Measurements from ENCODE around the gene PRKAG2.
"Not testable (repeated sequence)": the region's sequence is repeated elsewhere in the genome, so short reads cannot be mapped to it uniquely, and the experiment has no call there.

The PRKAG2 gene

GRCh38 chr7:151835636-151836035 is 41.3 kb downstream of the PRKAG2 start:
- no peak for DNase-seq (ENCODE audit: low spot score)

- DNase-seq (ENCODE audit: low spot score), result no peak
These were observed 42.5 kb downstream of the PRKAG2 start for GRCh38 chr7:151834271-151835035.

- no peak for DNase-seq (ENCODE audit: low spot score)
These were observed 43.2 kb downstream of the PRKAG2 start for GRCh38 chr7:151833691-151834090.

GRCh38 chr7:151833213-151833651 is 43.7 kb downstream of the PRKAG2 start:
- DNase-seq (ENCODE audit: low spot score), result no peak

GRCh38 chr7:151832656-151833055 is 44.3 kb downstream of the PRKAG2 start:
- DNase-seq (ENCODE audit: low spot score), result no peak

GRCh38 chr7:151832138-151832537 is 44.8 kb downstream of the PRKAG2 start:
- DNase-seq (ENCODE audit: low spot score), result no peak

- DNase-seq (ENCODE audit: low spot score), result no peak
These were observed 45.3 kb downstream of the PRKAG2 start for GRCh38 chr7:151831606-151832005.

- no peak for DNase-seq (ENCODE audit: low spot score)
These were observed 46.6 kb downstream of the PRKAG2 start for GRCh38 chr7:151830121-151830830.

GRCh38 chr7:151829707-151830106 is 47.2 kb downstream of the PRKAG2 start:
- DNase-seq (ENCODE audit: low spot score), result no peak

- DNase-seq (ENCODE audit: low spot score), result no peak
These were observed 49.3 kb downstream of the PRKAG2 start for GRCh38 chr7:151827620-151828019.

GRCh38 chr7:151826316-151826715 is 50.6 kb downstream of the PRKAG2 start:
- DNase-seq (ENCODE audit: low spot score), result not testable (repeated sequence)

GRCh38 chr7:151825721-151826120 is 51.2 kb downstream of the PRKAG2 start:
- DNase-seq (ENCODE audit: low spot score), result no peak

- no peak for DNase-seq (ENCODE audit: low spot score)
These were observed 52.5 kb downstream of the PRKAG2 start for GRCh38 chr7:151824373-151824933.

GRCh38 chr7:151823566-151824372 is 53.1 kb downstream of the PRKAG2 start:
- no peak for DNase-seq (ENCODE audit: low spot score)

- no peak for DNase-seq (ENCODE audit: low spot score)
These were observed 54.3 kb downstream of the PRKAG2 start for GRCh38 chr7:151822541-151823181.

GRCh38 chr7:151821806-151822540 is 54.9 kb downstream of the PRKAG2 start:
- no peak for DNase-seq (ENCODE audit: low spot score)

- DNase-seq (ENCODE audit: low spot score), result no peak
These were observed 55.7 kb downstream of the PRKAG2 start for GRCh38 chr7:151821226-151821625.

GRCh38 chr7:151820491-151821105 is 56.3 kb downstream of the PRKAG2 start:
- DNase-seq (ENCODE audit: low spot score), result no peak

- no peak for DNase-seq (ENCODE audit: low spot score)
These were observed 57.0 kb downstream of the PRKAG2 start for GRCh38 chr7:151819866-151820265.

GRCh38 chr7:151818674-151819519 is 58.0 kb downstream of the PRKAG2 start:
- DNase-seq (ENCODE audit: low spot score), result no peak

All from RKO (cell line).